ENCODE measurements around the gene SOX6.

The SOX6 gene

DNA sequence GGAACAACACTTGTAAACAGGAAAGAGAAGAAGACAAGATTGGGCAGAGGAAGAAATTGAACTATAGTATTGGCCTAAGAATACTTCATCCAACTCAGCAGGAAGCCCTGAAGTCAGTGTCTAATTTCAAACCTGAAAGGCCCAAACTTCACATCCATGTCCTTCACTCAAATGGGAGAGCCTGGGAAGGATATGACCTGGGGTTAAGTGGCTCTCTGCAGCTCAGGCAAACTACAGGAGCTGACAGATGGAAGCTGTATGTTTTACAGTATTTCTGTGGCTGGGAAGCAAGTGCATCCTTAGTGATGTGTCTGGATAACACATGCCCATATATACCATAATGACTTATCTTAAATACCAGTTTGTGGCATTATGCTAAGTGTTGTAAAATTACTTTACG is 196.2 kb downstream of the SOX6 start:
- no peaks in the 10 kb centered on the region for H3K9me3 ChIP-seq (ENCODE audit: control insufficient read depth, insufficient read depth, low read length)
- H3K4me3 ChIP-seq (ENCODE audit: low read length): no peak overlapping the region

DNA sequence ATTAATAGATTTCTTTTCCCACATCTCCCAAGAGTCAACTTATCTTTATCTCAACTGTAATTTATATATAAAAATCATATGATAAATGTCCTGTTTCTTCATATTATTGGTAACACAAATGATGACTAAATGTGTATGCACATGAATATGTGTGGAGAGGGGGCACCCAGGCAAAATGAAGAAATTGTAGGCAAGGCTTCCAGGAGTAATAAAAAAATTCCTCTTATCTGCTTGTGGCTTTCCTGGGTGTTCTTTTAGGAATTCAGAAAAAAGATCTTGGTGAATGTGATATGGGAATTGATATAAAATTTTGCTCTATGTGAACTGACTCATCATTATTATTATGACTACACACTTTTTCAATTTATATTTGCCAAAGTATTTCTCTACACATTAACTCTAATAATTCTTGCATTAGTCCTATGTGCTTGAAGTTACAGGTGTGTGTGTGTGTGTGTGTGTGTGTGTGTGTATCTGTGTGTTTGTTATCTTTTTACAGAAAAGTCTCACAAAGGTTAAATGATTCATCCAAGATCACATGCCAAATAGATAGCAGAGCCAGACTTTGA is 197.8 kb downstream of the SOX6 start:
- no peaks in the 10 kb centered on the region for H3K9me2 ChIP-seq (replicated peaks; ENCODE audit: control insufficient read depth, low read length)
- TF ChIP-seq, protein P1, sequence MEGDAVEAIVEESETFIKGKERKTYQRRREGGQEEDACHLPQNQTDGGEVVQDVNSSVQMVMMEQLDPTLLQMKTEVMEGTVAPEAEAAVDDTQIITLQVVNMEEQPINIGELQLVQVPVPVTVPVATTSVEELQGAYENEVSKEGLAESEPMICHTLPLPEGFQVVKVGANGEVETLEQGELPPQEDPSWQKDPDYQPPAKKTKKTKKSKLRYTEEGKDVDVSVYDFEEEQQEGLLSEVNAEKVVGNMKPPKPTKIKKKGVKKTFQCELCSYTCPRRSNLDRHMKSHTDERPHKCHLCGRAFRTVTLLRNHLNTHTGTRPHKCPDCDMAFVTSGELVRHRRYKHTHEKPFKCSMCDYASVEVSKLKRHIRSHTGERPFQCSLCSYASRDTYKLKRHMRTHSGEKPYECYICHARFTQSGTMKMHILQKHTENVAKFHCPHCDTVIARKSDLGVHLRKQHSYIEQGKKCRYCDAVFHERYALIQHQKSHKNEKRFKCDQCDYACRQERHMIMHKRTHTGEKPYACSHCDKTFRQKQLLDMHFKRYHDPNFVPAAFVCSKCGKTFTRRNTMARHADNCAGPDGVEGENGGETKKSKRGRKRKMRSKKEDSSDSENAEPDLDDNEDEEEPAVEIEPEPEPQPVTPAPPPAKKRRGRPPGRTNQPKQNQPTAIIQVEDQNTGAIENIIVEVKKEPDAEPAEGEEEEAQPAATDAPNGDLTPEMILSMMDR (IDR thresholded peaks at IDR 0.05; ENCODE audit: low read depth, low read length, poor library complexity, severe bottlenecking): no peak
- no peak for TF ChIP-seq EZH2phosphoT487 (IDR thresholded peaks at IDR 0.05; ENCODE audit: borderline replicate concordance, low read length)
- H3K27me3 ChIP-seq (ENCODE audit: control insufficient read depth, low read length): no peaks in the 10 kb centered on the region
- H3K4me1 ChIP-seq (ENCODE audit: control insufficient read depth, low read length): no peaks in the 10 kb centered on the region
- H3K27ac ChIP-seq (ENCODE audit: low read depth, low read length): no peak overlapping the region
- no peaks in the 10 kb centered on the region for H3K36me3 ChIP-seq (ENCODE audit: control insufficient read depth, low read length)
- no peaks in the 10 kb centered on the region for H3K9me3 ChIP-seq (ENCODE audit: control insufficient read depth, insufficient read depth, low read length)
- H3K79me2 ChIP-seq (ENCODE audit: control insufficient read depth, low read length): no peaks in the 10 kb centered on the region
- no peaks in the 10 kb centered on the region for H3F3A ChIP-seq (ENCODE audit: control insufficient read depth, insufficient read depth)
- H4K20me1 ChIP-seq (ENCODE audit: control insufficient read depth, insufficient read depth, low read depth, low read length): no peaks in the 10 kb centered on the region
- no peak overlapping the region for H3K4me3 ChIP-seq (ENCODE audit: low read length)
- H3K4me2 ChIP-seq (ENCODE audit: low read length): no peak overlapping the region

More for the DNA sequence above, 196.2 kb downstream of the SOX6 start:
- Histone ChIP-seq H3F3A (ENCODE audit: control insufficient read depth, insufficient read depth) (no peaks in the 10 kb centered on the region), H3K4me2 (ENCODE audit: low read length) (no peak overlapping the region), H3K27me3 (ENCODE audit: control insufficient read depth, low read length) (no peaks in the 10 kb centered on the region), H3K9me2 (replicated peaks; ENCODE audit: control insufficient read depth, low read length) (no peaks in the 10 kb centered on the region), H3K27ac (ENCODE audit: low read depth, low read length) (no peak overlapping the region), H3K79me2 (ENCODE audit: control insufficient read depth, low read length) (no peaks in the 10 kb centered on the region), H4K20me1 (ENCODE audit: control insufficient read depth, insufficient read depth, low read depth, low read length) (no peaks in the 10 kb centered on the region), H3K36me3 (ENCODE audit: control insufficient read depth, low read length) (no peaks in the 10 kb centered on the region), H3K4me1 (ENCODE audit: control insufficient read depth, low read length) (no peaks in the 10 kb centered on the region)
- TF ChIP-seq, protein P1 (IDR thresholded peaks at IDR 0.05; ENCODE audit: low read depth, low read length, poor library complexity, severe bottlenecking): no peak
- no peak for TF ChIP-seq EZH2phosphoT487 (IDR thresholded peaks at IDR 0.05; ENCODE audit: borderline replicate concordance, low read length)

DNA sequence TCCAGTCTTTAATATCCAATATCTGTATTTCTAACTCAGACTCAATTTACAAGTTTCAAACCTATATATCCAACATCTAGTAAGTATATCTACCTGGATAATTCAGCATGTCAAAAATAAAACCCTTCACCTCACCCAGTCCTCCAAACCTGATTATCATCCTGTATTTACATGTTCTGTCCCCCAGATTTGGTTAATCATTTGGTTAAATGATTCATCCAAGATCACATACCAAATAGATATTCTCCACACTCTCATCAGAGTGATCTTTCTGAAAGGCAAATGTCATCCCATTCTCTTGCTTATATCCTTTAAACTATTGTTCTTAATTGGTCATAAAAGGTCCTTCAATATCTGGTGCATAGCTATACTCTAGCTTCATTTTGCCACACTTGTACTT is 199.0 kb downstream of the SOX6 start:
- Histone ChIP-seq H4K20me1 (ENCODE audit: control insufficient read depth, insufficient read depth, low read depth, low read length) (no peaks in the 10 kb centered on the region), H3K9me3 (ENCODE audit: control insufficient read depth, insufficient read depth, low read length) (no peaks in the 10 kb centered on the region), H3K4me3 (ENCODE audit: low read length) (no peak overlapping the region), H3K36me3 (ENCODE audit: control insufficient read depth, low read length) (no peaks in the 10 kb centered on the region), H3F3A (ENCODE audit: control insufficient read depth, insufficient read depth) (no peaks in the 10 kb centered on the region), H3K4me1 (ENCODE audit: control insufficient read depth, low read length) (no peaks in the 10 kb centered on the region), H3K4me2 (ENCODE audit: low read length) (no peak overlapping the region), H3K27ac (ENCODE audit: low read depth, low read length) (no peak overlapping the region), H3K9me2 (replicated peaks; ENCODE audit: control insufficient read depth, low read length) (no peaks in the 10 kb centered on the region), H3K27me3 (ENCODE audit: control insufficient read depth, low read length) (no peaks in the 10 kb centered on the region), H3K79me2 (ENCODE audit: control insufficient read depth, low read length) (no peaks in the 10 kb centered on the region)
- TF ChIP-seq, protein P1 (IDR thresholded peaks at IDR 0.05; ENCODE audit: low read depth, low read length, poor library complexity, severe bottlenecking): no peak
